Astrocyte of the spinal cord (primary cell): ENCODE measurements around the gene SEMA5B.

Experiments used
- DNase-seq: peaks from one replicate; pipeline ENCODE4 v3.0.0; 2011; ENCODE audit warnings: low read depth, low spot score
- H3K4me3 ChIP-seq: 2 replicates; pipeline ENCODE4 v1.5.1; 2011; ENCODE audit warnings: low read depth, mild to moderate bottlenecking, low read length, moderate library complexity
- in situ Hi-C: cut with HindIII; loops from 2 replicates; pipeline ENCODE4 v1.10.0; 2017; ENCODE audit warnings: low sequenced_read_pairs
- TF ChIP-seq, protein P1 (sequence below): IDR thresholded peaks from 2 replicates; pipeline ENCODE4 v1.5.1; 2012; ENCODE audit warnings: low read depth, mild to moderate bottlenecking, low read length, inconsistent platforms

Gene SEMA5B

GRCh38 chr3:123021996-123022510 lies 5.5 kb downstream of the SEMA5B start:
- in situ Hi-C loops, result no loop called here
- no peak for DNase-seq
- H3K4me3 ChIP-seq, result no peak overlapping the region
- TF ChIP-seq, protein P1, sequence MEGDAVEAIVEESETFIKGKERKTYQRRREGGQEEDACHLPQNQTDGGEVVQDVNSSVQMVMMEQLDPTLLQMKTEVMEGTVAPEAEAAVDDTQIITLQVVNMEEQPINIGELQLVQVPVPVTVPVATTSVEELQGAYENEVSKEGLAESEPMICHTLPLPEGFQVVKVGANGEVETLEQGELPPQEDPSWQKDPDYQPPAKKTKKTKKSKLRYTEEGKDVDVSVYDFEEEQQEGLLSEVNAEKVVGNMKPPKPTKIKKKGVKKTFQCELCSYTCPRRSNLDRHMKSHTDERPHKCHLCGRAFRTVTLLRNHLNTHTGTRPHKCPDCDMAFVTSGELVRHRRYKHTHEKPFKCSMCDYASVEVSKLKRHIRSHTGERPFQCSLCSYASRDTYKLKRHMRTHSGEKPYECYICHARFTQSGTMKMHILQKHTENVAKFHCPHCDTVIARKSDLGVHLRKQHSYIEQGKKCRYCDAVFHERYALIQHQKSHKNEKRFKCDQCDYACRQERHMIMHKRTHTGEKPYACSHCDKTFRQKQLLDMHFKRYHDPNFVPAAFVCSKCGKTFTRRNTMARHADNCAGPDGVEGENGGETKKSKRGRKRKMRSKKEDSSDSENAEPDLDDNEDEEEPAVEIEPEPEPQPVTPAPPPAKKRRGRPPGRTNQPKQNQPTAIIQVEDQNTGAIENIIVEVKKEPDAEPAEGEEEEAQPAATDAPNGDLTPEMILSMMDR, result no peak

DNA sequence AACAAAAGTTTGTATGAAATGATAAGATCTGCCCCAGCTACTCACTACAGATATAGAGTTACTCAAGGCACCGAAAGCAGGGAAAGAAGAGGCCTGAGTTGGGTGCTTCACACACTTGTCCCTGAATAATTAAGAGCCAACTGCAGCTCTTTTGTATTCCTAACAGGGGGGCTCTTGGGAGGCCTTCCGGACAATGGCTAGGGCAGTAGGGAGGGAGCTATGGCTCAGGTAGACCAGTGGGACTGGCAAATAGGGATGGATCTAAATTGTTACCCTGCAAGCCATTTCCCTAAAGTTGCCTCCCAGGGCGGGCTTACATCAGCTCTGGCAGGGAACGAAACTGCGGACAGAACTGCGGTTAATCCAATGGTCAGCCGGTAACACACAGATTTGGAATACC lies 6.2 kb downstream of the SEMA5B start:
- in situ Hi-C loops, result no loop called here
- DNase-seq, result no peak
- TF ChIP-seq, protein P1, result no peak
- H3K4me3 ChIP-seq, result no peak overlapping the region

DNA sequence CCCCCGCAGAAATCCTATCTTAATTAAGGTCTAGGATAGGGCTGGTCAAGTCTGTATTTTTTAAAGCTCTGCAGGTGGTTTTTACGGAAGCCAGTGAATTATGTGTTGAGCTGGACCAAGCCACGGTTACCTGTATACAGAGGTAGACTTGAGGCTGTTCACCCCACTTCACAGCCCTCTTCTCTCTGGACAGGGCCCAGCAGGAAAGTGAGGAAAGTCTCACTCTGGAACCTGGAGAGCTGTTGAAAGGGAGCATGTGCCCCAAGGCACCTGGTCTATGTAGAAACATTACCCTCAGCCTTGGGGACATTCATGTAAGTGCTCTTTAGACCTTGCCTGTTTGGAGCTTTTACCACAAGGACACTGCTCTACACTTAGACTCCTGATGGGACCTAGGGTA lies 6.9 kb downstream of the SEMA5B start:
- no peak overlapping the region for H3K4me3 ChIP-seq
- TF ChIP-seq, protein P1, result no peak
- in situ Hi-C loops, result no loop called here
- DNase-seq, result no peak

DNA sequence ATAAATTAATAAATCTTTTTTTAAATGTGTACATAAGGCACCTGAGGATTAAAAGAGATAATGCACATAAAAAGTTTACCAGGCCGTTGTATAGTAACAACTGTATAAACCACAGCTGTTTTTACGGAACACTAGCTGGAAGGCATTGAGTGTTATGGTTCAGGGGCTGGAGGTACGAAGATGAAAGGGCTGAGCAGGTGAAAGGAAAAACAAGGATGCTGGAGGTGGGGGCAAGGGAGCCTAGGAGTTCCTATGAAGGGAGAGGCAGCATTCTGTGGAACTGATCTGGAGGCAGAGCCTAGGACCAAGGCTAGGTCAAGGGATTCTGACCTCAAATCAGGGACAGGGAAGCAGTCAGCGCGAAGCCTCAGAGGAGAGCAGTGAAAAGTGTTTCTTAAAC lies 8.0 kb downstream of the SEMA5B start:
- no peak for DNase-seq
- in situ Hi-C loops, result no loop called here
- TF ChIP-seq, protein P1, result no peak
- no peak overlapping the region for H3K4me3 ChIP-seq

DNA sequence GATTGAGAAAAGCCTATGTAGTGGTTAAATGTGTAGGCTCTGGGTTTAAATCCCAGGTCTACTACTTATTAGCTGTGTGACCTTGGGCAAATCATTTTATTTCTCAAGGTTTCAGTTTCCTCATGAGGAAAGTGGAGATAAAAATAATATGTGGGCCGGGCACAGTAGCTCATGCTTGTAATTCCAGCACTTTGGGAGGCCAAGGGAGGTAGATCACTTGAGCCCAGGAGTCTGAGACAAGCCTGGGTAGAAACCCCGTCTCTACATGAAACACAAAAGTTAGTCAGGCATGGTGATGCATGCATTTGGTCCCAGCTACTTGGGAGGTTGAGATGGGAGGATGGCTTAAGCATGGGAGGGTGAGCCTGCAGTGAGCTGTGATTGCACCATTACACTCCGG lies 8.4 kb downstream of the SEMA5B start:
- in situ Hi-C loops, result no loop called here
- TF ChIP-seq, protein P1, result no peak
- no peak overlapping the region for H3K4me3 ChIP-seq
- no peak for DNase-seq

GRCh38 chr3:123018683-123019082 lies 8.9 kb downstream of the SEMA5B start:
- TF ChIP-seq, protein P1, result no peak
- no peak overlapping the region for H3K4me3 ChIP-seq
- DNase-seq, result no peak
- in situ Hi-C loops, result no loop called here

DNA sequence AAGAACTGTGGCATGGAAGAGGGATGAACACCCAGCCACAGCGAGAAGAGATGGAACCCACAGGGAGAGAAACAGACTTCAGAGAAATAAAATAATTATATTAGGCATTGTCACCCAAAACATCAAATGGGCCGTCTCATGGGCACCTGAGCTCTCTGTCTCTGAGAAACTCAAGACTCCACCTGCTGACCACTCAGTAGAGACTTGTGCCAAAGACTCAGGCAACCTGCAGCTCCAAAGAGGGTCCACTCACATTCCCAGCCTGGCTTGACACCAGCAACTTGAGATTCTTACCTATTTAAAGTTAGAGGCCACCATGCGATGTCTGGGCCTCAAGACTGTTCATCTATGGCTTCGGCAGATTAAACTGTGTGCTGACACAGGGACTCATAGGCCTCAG lies 12.0 kb downstream of the SEMA5B start:
- in situ Hi-C loops, result no loop called here
- no peak overlapping the region for H3K4me3 ChIP-seq
- no peak for DNase-seq
- TF ChIP-seq, protein P1, result no peak
